Lower leg skin (tissue), 4 donors: Measurements from ENCODE around the gene LRRC10. TPM values are rescaled to one million over a fixed set of nuclear protein-coding genes. Genes with fewer than 3 reads are reported as not detected.
A peak's percentile ranks its signal among the peaks of the same experiment; 100 is the strongest.

Source experiments
- DNase-seq, 2 donors: peaks; one replicate each; pipeline ENCODE4 v3.0.0-alpha.2; 2019; ENCODE audit warnings: low spot score in 2 of 2
- H3K4me3 ChIP-seq: fragments of 200-600 bp; sonication (generic); 2 replicates; pipeline ENCODE4 v1.5.1; 2017; ENCODE audit warnings: mild to moderate bottlenecking, low read depth; ENCODE audit not compliant: poor library complexity, severe bottlenecking
- POLR2A ChIP-seq, 2 donors: fragments of 450-650 bp; IDR thresholded peaks; one replicate each; pipeline ENCODE4 v1.6.1; 2016 to 2017; ENCODE audit warnings: antibody characterized with exemption in 2 of 2, mild to moderate bottlenecking in 1 of 2, moderate library complexity in 1 of 2
- WGBS, 2 donors: methylation state at CpG; one replicate each; pipeline ENCODE4 v1.1.5; 2018; 5-methylcytosine and 5-hydroxymethylcytosine counted together
- intact Hi-C: fragments of 100-400 bp; cut with DNase I; formaldehyde crosslinking; loops from one replicate; pipeline ENCODE4 v1.15.0; 2023; ENCODE audit warnings: low total_unique reads
- total RNA-seq, 4 donors: library from RNA; depleted of rRNA; stranded (reverse); fragments of >200 nt; gene quantifications; one replicate each; pipeline ENCODE4 v1.1.0, GENCODE V29; 2016
- TF ChIP-seq, protein P1 (sequence below), 3 donors: fragments of 450-650 bp; IDR thresholded peaks; one replicate each; pipeline ENCODE4 v1.5.1; 2016; ENCODE audit warnings: antibody characterized with exemption in 3 of 3, mild to moderate bottlenecking in 3 of 3, moderate library complexity in 2 of 3

Gene LRRC10
- total RNA-seq, 4 donors from 2014 or later = not detected

- TF ChIP-seq POLR2A (IDR thresholded peaks at IDR 0.05) = no peak
- TF ChIP-seq, protein P1, sequence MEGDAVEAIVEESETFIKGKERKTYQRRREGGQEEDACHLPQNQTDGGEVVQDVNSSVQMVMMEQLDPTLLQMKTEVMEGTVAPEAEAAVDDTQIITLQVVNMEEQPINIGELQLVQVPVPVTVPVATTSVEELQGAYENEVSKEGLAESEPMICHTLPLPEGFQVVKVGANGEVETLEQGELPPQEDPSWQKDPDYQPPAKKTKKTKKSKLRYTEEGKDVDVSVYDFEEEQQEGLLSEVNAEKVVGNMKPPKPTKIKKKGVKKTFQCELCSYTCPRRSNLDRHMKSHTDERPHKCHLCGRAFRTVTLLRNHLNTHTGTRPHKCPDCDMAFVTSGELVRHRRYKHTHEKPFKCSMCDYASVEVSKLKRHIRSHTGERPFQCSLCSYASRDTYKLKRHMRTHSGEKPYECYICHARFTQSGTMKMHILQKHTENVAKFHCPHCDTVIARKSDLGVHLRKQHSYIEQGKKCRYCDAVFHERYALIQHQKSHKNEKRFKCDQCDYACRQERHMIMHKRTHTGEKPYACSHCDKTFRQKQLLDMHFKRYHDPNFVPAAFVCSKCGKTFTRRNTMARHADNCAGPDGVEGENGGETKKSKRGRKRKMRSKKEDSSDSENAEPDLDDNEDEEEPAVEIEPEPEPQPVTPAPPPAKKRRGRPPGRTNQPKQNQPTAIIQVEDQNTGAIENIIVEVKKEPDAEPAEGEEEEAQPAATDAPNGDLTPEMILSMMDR (IDR thresholded peaks at IDR 0.05) = no peak
- 81 to 84% methylated on average over 6 of the region's 6 CpGs for WGBS, 2 donors
Observed at GRCh38 chr12:69630191-69630590, 19.5 kb upstream of the LRRC10 start.

GRCh38 chr12:69627501-69627900 is 16.8 kb upstream of the LRRC10 start:
- TF ChIP-seq POLR2A (IDR thresholded peaks at IDR 0.05) = no peak
- TF ChIP-seq, protein P1 (IDR thresholded peaks at IDR 0.05) = no peak
- H3K4me3 ChIP-seq = no peak overlapping the region
- intact Hi-C loops = no loop called here
- 76 to 90% methylated on average over 8 of the region's 8 CpGs for WGBS, 2 donors
- DNase-seq = no peak

More at GRCh38 chr12:69630191-69630590, 19.5 kb upstream of the LRRC10 start:
- H3K4me3 ChIP-seq = no peak overlapping the region
- DNase-seq = no peak
- intact Hi-C loops = no loop called here

GRCh38 chr12:69623970-69624369 is 13.3 kb upstream of the LRRC10 start:
- no peak overlapping the region for H3K4me3 ChIP-seq
- TF ChIP-seq, protein P1 (IDR thresholded peaks at IDR 0.05) = no peak
- TF ChIP-seq POLR2A (IDR thresholded peaks at IDR 0.05) = no peak
- peak in 1 of 2 donors; percentile 81 for DNase-seq
- intact Hi-C loops = no loop called here
- 63 to 80% methylated on average over 13 of the region's 13 CpGs for WGBS, 2 donors

GRCh38 chr12:69621551-69621950 is 10.8 kb upstream of the LRRC10 start:
- DNase-seq = peak in 1 of 2 donors; percentile 39
- intact Hi-C loops = no loop called here
- WGBS, 2 donors = 89 to 91% methylated on average over 2 of the region's 2 CpGs
- TF ChIP-seq, protein P1 (IDR thresholded peaks at IDR 0.05) = no peak
- no peak for TF ChIP-seq POLR2A (IDR thresholded peaks at IDR 0.05)
- no peak overlapping the region for H3K4me3 ChIP-seq

- TF ChIP-seq, protein P1 (IDR thresholded peaks at IDR 0.05) = no peak
- no peak for TF ChIP-seq POLR2A (IDR thresholded peaks at IDR 0.05)
- WGBS, 2 donors = 94% methylated on average over 2 of the region's 2 CpGs
- peak in 1 of 2 donors; percentile 4 for DNase-seq
- no peak overlapping the region for H3K4me3 ChIP-seq
- intact Hi-C loops = no loop called here
Observed at GRCh38 chr12:69620921-69621320, 10.2 kb upstream of the LRRC10 start.

- 81 to 90% methylated on average over 4 of the region's 4 CpGs for WGBS, 2 donors
- DNase-seq = peak in 1 of 2 donors; percentile 31
- intact Hi-C loops = no loop called here
- TF ChIP-seq, protein P1 (IDR thresholded peaks at IDR 0.05) = no peak
- TF ChIP-seq POLR2A (IDR thresholded peaks at IDR 0.05) = no peak
- no peak overlapping the region for H3K4me3 ChIP-seq
Observed at GRCh38 chr12:69620077-69620476, 9.4 kb upstream of the LRRC10 start.
